Measurements from ENCODE around the gene BMPR1A. TPM values are rescaled to one million over a fixed set of nuclear protein-coding genes. Genes with fewer than 3 reads are reported as not detected.

The BMPR1A gene
- total RNA-seq, 2 donors from 2014 or later, result 37.4 to 50.9 TPM

DNA sequence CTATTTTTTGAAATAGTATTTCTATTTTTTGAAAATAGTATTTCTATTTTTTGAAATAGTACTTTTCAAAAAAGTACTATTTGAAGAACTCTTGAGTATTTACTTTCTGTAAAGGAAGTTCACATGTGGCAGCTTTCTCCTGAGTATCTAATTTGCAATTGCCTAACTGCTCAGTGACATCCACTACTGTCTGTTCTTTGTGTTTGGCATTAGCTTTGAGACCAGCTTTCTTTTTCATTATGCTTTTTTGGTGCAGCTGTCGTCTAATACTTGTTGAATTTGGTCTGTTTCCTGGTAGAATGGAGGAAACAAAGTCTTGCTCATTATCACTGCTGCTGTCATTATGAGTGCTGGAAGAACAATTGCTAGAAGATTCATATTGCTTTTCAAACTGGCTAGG, 99.1 kb downstream of the BMPR1A start:
- intact Hi-C loops (cut with DNase I), result no loop called here
- Histone ChIP-seq H3K27ac (no peak overlapping the region), H3K9me3 (no peaks in the 10 kb centered on the region), H3K4me3 (no peak overlapping the region), H3K36me3 (no peaks in the 10 kb centered on the region), H3K9ac (ENCODE audit: low read depth in 2 of 2, low read length in 2 of 2) (no peak overlapping the region), H3K4me1 (no peaks in the 10 kb centered on the region), H3K27me3 (no peaks in the 10 kb centered on the region)
- no peak for DNase-seq
- TF ChIP-seq, protein P1, sequence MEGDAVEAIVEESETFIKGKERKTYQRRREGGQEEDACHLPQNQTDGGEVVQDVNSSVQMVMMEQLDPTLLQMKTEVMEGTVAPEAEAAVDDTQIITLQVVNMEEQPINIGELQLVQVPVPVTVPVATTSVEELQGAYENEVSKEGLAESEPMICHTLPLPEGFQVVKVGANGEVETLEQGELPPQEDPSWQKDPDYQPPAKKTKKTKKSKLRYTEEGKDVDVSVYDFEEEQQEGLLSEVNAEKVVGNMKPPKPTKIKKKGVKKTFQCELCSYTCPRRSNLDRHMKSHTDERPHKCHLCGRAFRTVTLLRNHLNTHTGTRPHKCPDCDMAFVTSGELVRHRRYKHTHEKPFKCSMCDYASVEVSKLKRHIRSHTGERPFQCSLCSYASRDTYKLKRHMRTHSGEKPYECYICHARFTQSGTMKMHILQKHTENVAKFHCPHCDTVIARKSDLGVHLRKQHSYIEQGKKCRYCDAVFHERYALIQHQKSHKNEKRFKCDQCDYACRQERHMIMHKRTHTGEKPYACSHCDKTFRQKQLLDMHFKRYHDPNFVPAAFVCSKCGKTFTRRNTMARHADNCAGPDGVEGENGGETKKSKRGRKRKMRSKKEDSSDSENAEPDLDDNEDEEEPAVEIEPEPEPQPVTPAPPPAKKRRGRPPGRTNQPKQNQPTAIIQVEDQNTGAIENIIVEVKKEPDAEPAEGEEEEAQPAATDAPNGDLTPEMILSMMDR (IDR thresholded peaks at IDR 0.05), result no peak

DNA sequence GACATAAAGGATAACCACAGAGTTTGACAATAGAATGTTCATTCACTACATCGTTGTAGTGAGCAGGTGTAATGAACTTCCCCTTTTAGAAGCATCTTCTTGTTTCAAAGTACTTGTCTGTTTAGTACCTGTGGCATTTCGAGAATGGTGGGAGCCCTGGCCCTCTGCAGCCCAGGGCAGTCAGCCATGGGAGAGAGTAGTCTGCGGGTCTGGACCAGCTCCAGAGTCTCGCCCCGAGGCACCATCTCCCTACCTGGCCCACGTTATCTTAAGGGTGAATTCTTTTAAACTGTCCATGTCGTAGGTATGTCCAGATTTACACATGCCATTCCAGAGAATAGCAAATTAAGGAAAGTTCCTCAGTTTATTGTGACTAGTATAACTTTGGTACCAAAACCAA, 99.7 kb downstream of the BMPR1A start:
- Histone ChIP-seq H3K27me3 (no peaks in the 10 kb centered on the region), H3K9me3 (no peaks in the 10 kb centered on the region), H3K4me3 (no peak overlapping the region), H3K9ac (ENCODE audit: low read depth in 2 of 2, low read length in 2 of 2) (no peak overlapping the region), H3K4me1 (no peaks in the 10 kb centered on the region), H3K36me3 (no peaks in the 10 kb centered on the region), H3K27ac (no peak overlapping the region)
- intact Hi-C loops (cut with DNase I), result no loop called here
- TF ChIP-seq, protein P1 (IDR thresholded peaks at IDR 0.05), result no peak
- no peak for DNase-seq

DNA sequence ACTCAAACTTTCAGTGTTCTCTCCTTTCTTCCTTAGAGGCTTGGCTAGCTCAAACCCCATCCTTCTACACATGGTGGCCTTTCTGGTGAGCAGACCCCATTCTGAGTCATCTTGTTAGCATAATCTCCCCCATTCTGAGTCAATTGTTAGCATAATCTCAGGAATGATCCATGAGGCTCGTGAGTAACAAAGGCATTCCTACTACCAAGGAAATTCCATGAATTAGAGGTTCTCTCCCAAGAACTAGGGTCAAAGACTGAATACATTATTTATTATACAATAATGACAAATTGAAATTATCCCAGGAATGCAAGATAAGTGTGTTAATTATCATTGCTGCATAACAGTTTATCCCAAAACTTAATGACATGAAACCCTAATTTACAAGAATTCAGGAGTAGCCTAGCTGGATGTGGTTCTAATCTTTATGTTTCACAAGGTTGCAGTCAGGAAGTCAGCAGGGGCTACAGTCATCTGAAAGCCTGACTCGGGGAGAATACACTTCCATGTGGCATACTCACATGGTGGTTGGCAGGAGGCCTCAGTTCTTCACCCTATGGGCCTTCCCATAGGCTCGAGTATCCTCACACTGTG, 100.8 kb downstream of the BMPR1A start:
- Histone ChIP-seq H3K9me3 (no peaks in the 10 kb centered on the region), H3K27me3 (no peaks in the 10 kb centered on the region), H3K36me3 (no peaks in the 10 kb centered on the region), H3K9ac (ENCODE audit: low read depth in 2 of 2, low read length in 2 of 2) (no peak overlapping the region), H3K4me1 (no peaks in the 10 kb centered on the region), H3K4me3 (no peak overlapping the region), H3K27ac (no peak overlapping the region)
- intact Hi-C loops (cut with DNase I), result no loop called here
- no peak for DNase-seq
- TF ChIP-seq, protein P1 (IDR thresholded peaks at IDR 0.05), result no peak

DNA sequence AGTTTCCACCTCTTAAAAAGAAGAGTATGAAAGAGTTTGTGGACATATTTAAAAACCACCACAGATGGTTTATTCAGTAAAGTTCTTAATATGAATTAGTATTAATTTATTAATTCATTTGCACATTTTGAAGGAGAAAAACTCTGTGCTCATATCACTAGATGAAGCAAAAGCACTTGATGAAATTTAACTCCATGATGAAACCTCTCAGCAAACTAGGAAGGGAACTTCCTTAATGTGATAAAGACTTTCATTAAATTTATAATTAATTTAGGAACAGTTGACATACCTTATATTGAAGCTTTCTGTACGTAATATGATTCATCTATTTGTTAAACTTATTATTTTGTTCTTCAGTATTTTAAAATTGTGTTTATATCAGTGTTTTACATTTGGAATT, 101.6 kb downstream of the BMPR1A start:
- no peak overlapping the region for H3K9ac ChIP-seq (ENCODE audit: low read depth in 2 of 2, low read length in 2 of 2)
- H3K36me3 ChIP-seq, result no peaks in the 10 kb centered on the region
- TF ChIP-seq, protein P1 (IDR thresholded peaks at IDR 0.05), result no peak
- H3K9me3 ChIP-seq, result no peaks in the 10 kb centered on the region
- peaks cover 5% of the 10 kb centered on the region for H3K4me1 ChIP-seq
- H3K4me3 ChIP-seq, result no peak overlapping the region
- no peaks in the 10 kb centered on the region for H3K27me3 ChIP-seq
- intact Hi-C loops (cut with DNase I), result no loop called here
- H3K27ac ChIP-seq, result no peak overlapping the region
- no peak for DNase-seq

DNA sequence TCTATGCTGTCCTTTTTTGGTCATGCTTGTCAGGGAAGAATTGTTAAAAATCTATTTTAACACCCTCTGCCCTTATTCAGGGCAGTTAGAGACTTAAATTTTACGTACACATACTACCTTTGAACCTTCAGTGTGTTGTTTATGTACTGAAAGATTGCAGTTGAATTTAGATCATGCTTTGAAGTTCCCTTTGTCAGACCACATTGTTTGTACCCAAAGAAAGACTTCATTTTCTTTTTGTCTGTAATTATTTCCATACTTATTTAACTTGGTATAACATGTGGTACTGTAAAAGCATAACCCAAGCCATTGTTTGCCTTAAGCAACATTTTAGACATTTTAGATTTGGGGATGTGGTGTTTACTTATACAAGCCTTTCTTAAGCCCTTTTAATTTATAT, 104.9 kb downstream of the BMPR1A start:
- Histone ChIP-seq H3K4me3 (no peak overlapping the region), H3K4me1 (peaks cover 5% of the 10 kb centered on the region), H3K36me3 (no peaks in the 10 kb centered on the region), H3K9ac (ENCODE audit: low read depth in 2 of 2, low read length in 2 of 2) (no peak overlapping the region), H3K9me3 (no peaks in the 10 kb centered on the region), H3K27ac (no peak overlapping the region), H3K27me3 (no peaks in the 10 kb centered on the region)
- TF ChIP-seq, protein P1 (IDR thresholded peaks at IDR 0.05), result no peak
- no peak for DNase-seq
- intact Hi-C loops (cut with DNase I), result no loop called here
